OCI-LY1 (cell line): Measurements from ENCODE around the gene DHRS9.

ENCODE experiments used
- H2AFZ ChIP-seq: fragments of 200-600 bp; sonication (generic), shearing (Covaris generic); 2 replicates; pipeline ENCODE4 v1.6.0; 2014; ENCODE audit warnings: antibody characterized with exemption, mild to moderate bottlenecking, low read length
- H3F3A ChIP-seq: fragments of 200-600 bp; sonication (generic), shearing (Covaris generic); 2 replicates; pipeline ENCODE4 v1.6.0; 2014; ENCODE audit warnings: mild to moderate bottlenecking, antibody characterized with exemption, low read length, moderate library complexity; ENCODE audit not compliant: insufficient read depth
- H3K27ac ChIP-seq: fragments of 200-600 bp; sonication (generic); 2 replicates; pipeline ENCODE4 v1.5.1; 2014; ENCODE audit warnings: low read length, mixed run types, mild to moderate bottlenecking, low read depth; ENCODE audit not compliant: poor library complexity, severe bottlenecking
- H3K27me3 ChIP-seq: fragments of 200-600 bp; sonication (generic); 2 replicates; pipeline ENCODE4 v1.6.0; 2014; ENCODE audit warnings: antibody characterized with exemption, mild to moderate bottlenecking, low read length, moderate library complexity; ENCODE audit not compliant: insufficient read depth
- H3K36me3 ChIP-seq: fragments of 200-600 bp; sonication (generic); 2 replicates; pipeline ENCODE4 v1.6.1; 2014; ENCODE audit warnings: mild to moderate bottlenecking, antibody characterized with exemption, low read length, moderate library complexity, mixed read lengths; ENCODE audit not compliant: insufficient read depth
- H3K4me1 ChIP-seq: fragments of 200-600 bp; sonication (generic); 2 replicates; pipeline ENCODE4 v1.5.1; 2014; ENCODE audit warnings: mild to moderate bottlenecking, low read length, moderate library complexity; ENCODE audit not compliant: insufficient read depth, severe bottlenecking
- H3K4me2 ChIP-seq: fragments of 200-600 bp; sonication (generic), shearing (Covaris generic); 2 replicates; pipeline ENCODE4 v1.6.1; 2014; ENCODE audit warnings: low read length
- H3K4me3 ChIP-seq: fragments of 200-600 bp; sonication (generic); 2 replicates; pipeline ENCODE4 v1.5.1; 2014; ENCODE audit warnings: low read length, low read depth, mild to moderate bottlenecking, mixed read lengths; ENCODE audit not compliant: poor library complexity, severe bottlenecking
- H3K79me2 ChIP-seq: fragments of 200-600 bp; shearing (Covaris generic); 2 replicates; pipeline ENCODE4 v1.6.1; 2016; ENCODE audit warnings: mixed run types, low read length, mixed read lengths; ENCODE audit not compliant: insufficient read depth
- H3K9ac ChIP-seq: fragments of 200-600 bp; sonication (generic), shearing (Covaris generic); 2 replicates; pipeline ENCODE4 v1.6.1; 2014; ENCODE audit warnings: mild to moderate bottlenecking, low read length, mixed read lengths
- H3K9me2 ChIP-seq: fragments of 200-600 bp; sonication (generic), shearing (Covaris generic); 2 replicates; pipeline ENCODE4 v1.6.1; 2014; ENCODE audit warnings: low read depth, mild to moderate bottlenecking, low read length, mixed read lengths
- H3K9me3 ChIP-seq: fragments of 200-600 bp; shearing (Covaris generic); 2 replicates; pipeline ENCODE4 v1.6.1; 2014; ENCODE audit warnings: low read length, mixed read lengths
- H4K20me1 ChIP-seq: fragments of 200-600 bp; sonication (generic), shearing (Covaris generic); 2 replicates; pipeline ENCODE4 v1.6.0; 2016; ENCODE audit warnings: mild to moderate bottlenecking, low read length; ENCODE audit not compliant: insufficient read depth
- CTCF ChIP-seq: fragments of 200-600 bp; sonication (generic), shearing (Covaris generic); IDR thresholded peaks from 2 replicates; pipeline ENCODE4 v1.5.1; 2017; ENCODE audit warnings: mild to moderate bottlenecking, antibody characterized with exemption, low read length, moderate library complexity, mixed read lengths
- EZH2 ChIP-seq: fragments of 200-600 bp; sonication (generic), shearing (Covaris generic); IDR thresholded peaks from 2 replicates; pipeline ENCODE4 v1.8.0; 2017; ENCODE audit warnings: borderline replicate concordance, mixed run types, mild to moderate bottlenecking, antibody characterized with exemption, low read length, moderate library complexity, mixed read lengths

The DHRS9 gene

DNA sequence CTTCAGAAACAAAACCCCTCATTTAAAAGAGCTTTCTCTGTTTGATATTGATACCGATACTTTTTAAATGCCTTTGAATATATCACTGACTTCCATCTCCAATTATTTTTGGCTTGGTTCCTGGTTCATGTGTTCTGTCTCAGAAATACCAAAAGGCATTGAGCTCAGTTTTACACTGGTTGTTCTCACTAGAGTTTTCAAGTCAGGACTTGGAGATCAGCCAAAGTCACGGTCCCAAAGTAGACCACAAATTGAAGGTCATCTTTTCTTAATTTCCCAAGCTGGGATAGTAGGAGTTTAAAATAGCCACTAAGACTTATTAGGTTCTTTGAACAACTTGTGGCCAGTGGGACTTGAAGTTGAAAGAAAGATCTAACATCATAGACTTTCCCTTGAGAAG is 24.2 kb downstream of the DHRS9 start:
- no peak overlapping the region for H3K4me2 ChIP-seq
- no peaks in the 10 kb centered on the region for H3K36me3 ChIP-seq

GRCh38 chr2:169094676-169095075 is 25.3 kb downstream of the DHRS9 start:
- no peaks in the 10 kb centered on the region for H3F3A ChIP-seq
- no peak overlapping the region for H3K4me2 ChIP-seq
- no peak overlapping the region for H3K27ac ChIP-seq
- H3K9me3 ChIP-seq, result no peaks in the 10 kb centered on the region
- no peaks in the 10 kb centered on the region for H3K9me2 ChIP-seq
- no peak overlapping the region for H2AFZ ChIP-seq
- H3K4me1 ChIP-seq, result no peaks in the 10 kb centered on the region
- H3K79me2 ChIP-seq, result no peaks in the 10 kb centered on the region
- no peaks in the 10 kb centered on the region for H3K27me3 ChIP-seq
- no peaks in the 10 kb centered on the region for H4K20me1 ChIP-seq
- no peak for TF ChIP-seq CTCF
- TF ChIP-seq EZH2, result no peak
- H3K9ac ChIP-seq, result no peak overlapping the region
- H3K4me3 ChIP-seq, result no peak overlapping the region
- H3K36me3 ChIP-seq, result no peaks in the 10 kb centered on the region

More for the DNA sequence above, 24.2 kb downstream of the DHRS9 start:
- Histone ChIP-seq H4K20me1 (no peaks in the 10 kb centered on the region), H3K79me2 (no peaks in the 10 kb centered on the region), H3F3A (no peaks in the 10 kb centered on the region), H3K9me2 (no peaks in the 10 kb centered on the region), H2AFZ (no peak overlapping the region), H3K27ac (no peak overlapping the region), H3K4me3 (no peak overlapping the region), H3K9ac (no peak overlapping the region), H3K4me1 (no peaks in the 10 kb centered on the region), H3K9me3 (no peaks in the 10 kb centered on the region), H3K27me3 (no peaks in the 10 kb centered on the region)
- TF ChIP-seq EZH2 (no peak), CTCF (no peak)

DNA sequence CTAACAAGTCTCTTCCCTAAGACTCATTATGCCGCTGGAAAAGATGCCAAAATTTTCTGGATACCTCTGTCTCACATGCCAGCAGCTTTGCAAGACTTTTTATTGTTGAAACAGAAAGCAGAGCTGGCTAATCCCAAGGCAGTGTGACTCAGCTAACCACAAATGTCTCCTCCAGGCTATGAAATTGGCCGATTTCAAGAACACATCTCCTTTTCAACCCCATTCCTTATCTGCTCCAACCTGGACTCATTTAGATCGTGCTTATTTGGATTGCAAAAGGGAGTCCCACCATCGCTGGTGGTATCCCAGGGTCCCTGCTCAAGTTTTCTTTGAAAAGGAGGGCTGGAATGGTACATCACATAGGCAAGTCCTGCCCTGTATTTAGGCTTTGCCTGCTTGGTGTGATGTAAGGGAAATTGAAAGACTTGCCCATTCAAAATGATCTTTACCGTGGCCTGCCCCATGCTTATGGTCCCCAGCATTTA is 26.3 kb downstream of the DHRS9 start:
- Histone ChIP-seq H3K27me3 (no peaks in the 10 kb centered on the region), H3K4me3 (no peak overlapping the region), H2AFZ (no peak overlapping the region)

More for the DNA sequence above, 26.3 kb downstream of the DHRS9 start:
- Histone ChIP-seq H3K27ac (no peak overlapping the region), H3K79me2 (no peaks in the 10 kb centered on the region), H3K9me3 (no peaks in the 10 kb centered on the region), H3K9ac (no peak overlapping the region), H3K9me2 (no peaks in the 10 kb centered on the region), H3K4me2 (no peak overlapping the region), H4K20me1 (no peaks in the 10 kb centered on the region), H3F3A (no peaks in the 10 kb centered on the region), H3K4me1 (no peaks in the 10 kb centered on the region), H3K36me3 (no peaks in the 10 kb centered on the region)
- TF ChIP-seq EZH2, result no peak
- no peak for TF ChIP-seq CTCF
